OCI-LY1 (cell line): ENCODE data around the gene FOXM1.

Experiments
- H2AFZ ChIP-seq: fragments of 200-600 bp; sonication (generic), shearing (Covaris generic); 2 replicates; pipeline ENCODE4 v1.6.0; 2014; ENCODE audit warnings: antibody characterized with exemption, mild to moderate bottlenecking, low read length
- H3F3A ChIP-seq: fragments of 200-600 bp; sonication (generic), shearing (Covaris generic); 2 replicates; pipeline ENCODE4 v1.6.0; 2014; ENCODE audit warnings: mild to moderate bottlenecking, antibody characterized with exemption, low read length, moderate library complexity; ENCODE audit not compliant: insufficient read depth
- H3K27ac ChIP-seq: fragments of 200-600 bp; sonication (generic); 2 replicates; pipeline ENCODE4 v1.5.1; 2014; ENCODE audit warnings: low read length, mixed run types, mild to moderate bottlenecking, low read depth; ENCODE audit not compliant: poor library complexity, severe bottlenecking
- H3K27me3 ChIP-seq: fragments of 200-600 bp; sonication (generic); 2 replicates; pipeline ENCODE4 v1.6.0; 2014; ENCODE audit warnings: antibody characterized with exemption, mild to moderate bottlenecking, low read length, moderate library complexity; ENCODE audit not compliant: insufficient read depth
- H3K36me3 ChIP-seq: fragments of 200-600 bp; sonication (generic); 2 replicates; pipeline ENCODE4 v1.6.1; 2014; ENCODE audit warnings: mild to moderate bottlenecking, antibody characterized with exemption, low read length, moderate library complexity, mixed read lengths; ENCODE audit not compliant: insufficient read depth
- H3K4me1 ChIP-seq: fragments of 200-600 bp; sonication (generic); 2 replicates; pipeline ENCODE4 v1.5.1; 2014; ENCODE audit warnings: mild to moderate bottlenecking, low read length, moderate library complexity; ENCODE audit not compliant: insufficient read depth, severe bottlenecking
- H3K4me2 ChIP-seq: fragments of 200-600 bp; sonication (generic), shearing (Covaris generic); 2 replicates; pipeline ENCODE4 v1.6.1; 2014; ENCODE audit warnings: low read length
- H3K4me3 ChIP-seq: fragments of 200-600 bp; sonication (generic); 2 replicates; pipeline ENCODE4 v1.5.1; 2014; ENCODE audit warnings: low read length, low read depth, mild to moderate bottlenecking, mixed read lengths; ENCODE audit not compliant: poor library complexity, severe bottlenecking
- H3K79me2 ChIP-seq: fragments of 200-600 bp; shearing (Covaris generic); 2 replicates; pipeline ENCODE4 v1.6.1; 2016; ENCODE audit warnings: mixed run types, low read length, mixed read lengths; ENCODE audit not compliant: insufficient read depth
- H3K9ac ChIP-seq: fragments of 200-600 bp; sonication (generic), shearing (Covaris generic); 2 replicates; pipeline ENCODE4 v1.6.1; 2014; ENCODE audit warnings: mild to moderate bottlenecking, low read length, mixed read lengths
- H3K9me2 ChIP-seq: fragments of 200-600 bp; sonication (generic), shearing (Covaris generic); 2 replicates; pipeline ENCODE4 v1.6.1; 2014; ENCODE audit warnings: low read depth, mild to moderate bottlenecking, low read length, mixed read lengths
- H3K9me3 ChIP-seq: fragments of 200-600 bp; shearing (Covaris generic); 2 replicates; pipeline ENCODE4 v1.6.1; 2014; ENCODE audit warnings: low read length, mixed read lengths
- H4K20me1 ChIP-seq: fragments of 200-600 bp; sonication (generic), shearing (Covaris generic); 2 replicates; pipeline ENCODE4 v1.6.0; 2016; ENCODE audit warnings: mild to moderate bottlenecking, low read length; ENCODE audit not compliant: insufficient read depth
- EZH2 ChIP-seq: fragments of 200-600 bp; sonication (generic), shearing (Covaris generic); IDR thresholded peaks from 2 replicates; pipeline ENCODE4 v1.8.0; 2017; ENCODE audit warnings: borderline replicate concordance, mixed run types, mild to moderate bottlenecking, antibody characterized with exemption, low read length, moderate library complexity, mixed read lengths
- TF ChIP-seq, protein P1 (sequence below): fragments of 200-600 bp; sonication (generic), shearing (Covaris generic); IDR thresholded peaks from 2 replicates; pipeline ENCODE4 v1.5.1; 2017; ENCODE audit warnings: mild to moderate bottlenecking, antibody characterized with exemption, low read length, moderate library complexity, mixed read lengths

FOXM1 gene

DNA sequence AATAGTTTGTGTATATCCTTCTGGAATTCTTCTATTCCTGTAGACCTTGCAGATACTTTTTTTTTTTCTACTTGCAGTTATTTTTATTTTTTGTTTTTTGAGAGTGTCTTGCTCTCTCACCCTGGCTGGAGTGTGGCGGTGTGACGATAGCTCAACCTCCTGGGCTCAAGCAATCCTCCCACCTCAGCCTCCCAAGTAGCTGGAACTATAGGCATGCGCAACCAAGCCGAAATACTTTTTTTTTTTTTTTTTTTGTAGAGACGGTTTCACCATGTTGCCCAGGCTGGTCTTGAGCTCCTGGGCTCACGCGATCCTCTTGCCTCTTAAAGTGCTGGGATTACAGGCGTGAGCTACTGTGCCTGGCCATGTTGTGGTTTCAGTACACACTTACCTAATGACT lies 23.7 kb upstream of the FOXM1 start:
- Histone ChIP-seq H4K20me1 (no peaks in the 10 kb centered on the region), H2AFZ (no peak overlapping the region), H3K36me3 (no peaks in the 10 kb centered on the region), H3K4me2 (no peak overlapping the region), H3K9me3 (no peaks in the 10 kb centered on the region), H3F3A (no peaks in the 10 kb centered on the region; the same call in 1 of the 2 replicates), H3K4me3 (no peak overlapping the region), H3K4me1 (peaks cover 11% of the 10 kb centered on the region), H3K27ac (no peak overlapping the region), H3K9ac (no peak overlapping the region), H3K27me3 (no peaks in the 10 kb centered on the region), H3K79me2 (no peaks in the 10 kb centered on the region), H3K9me2 (no peaks in the 10 kb centered on the region)
- no peak for TF ChIP-seq EZH2
- TF ChIP-seq, protein P1, sequence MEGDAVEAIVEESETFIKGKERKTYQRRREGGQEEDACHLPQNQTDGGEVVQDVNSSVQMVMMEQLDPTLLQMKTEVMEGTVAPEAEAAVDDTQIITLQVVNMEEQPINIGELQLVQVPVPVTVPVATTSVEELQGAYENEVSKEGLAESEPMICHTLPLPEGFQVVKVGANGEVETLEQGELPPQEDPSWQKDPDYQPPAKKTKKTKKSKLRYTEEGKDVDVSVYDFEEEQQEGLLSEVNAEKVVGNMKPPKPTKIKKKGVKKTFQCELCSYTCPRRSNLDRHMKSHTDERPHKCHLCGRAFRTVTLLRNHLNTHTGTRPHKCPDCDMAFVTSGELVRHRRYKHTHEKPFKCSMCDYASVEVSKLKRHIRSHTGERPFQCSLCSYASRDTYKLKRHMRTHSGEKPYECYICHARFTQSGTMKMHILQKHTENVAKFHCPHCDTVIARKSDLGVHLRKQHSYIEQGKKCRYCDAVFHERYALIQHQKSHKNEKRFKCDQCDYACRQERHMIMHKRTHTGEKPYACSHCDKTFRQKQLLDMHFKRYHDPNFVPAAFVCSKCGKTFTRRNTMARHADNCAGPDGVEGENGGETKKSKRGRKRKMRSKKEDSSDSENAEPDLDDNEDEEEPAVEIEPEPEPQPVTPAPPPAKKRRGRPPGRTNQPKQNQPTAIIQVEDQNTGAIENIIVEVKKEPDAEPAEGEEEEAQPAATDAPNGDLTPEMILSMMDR = no peak

DNA sequence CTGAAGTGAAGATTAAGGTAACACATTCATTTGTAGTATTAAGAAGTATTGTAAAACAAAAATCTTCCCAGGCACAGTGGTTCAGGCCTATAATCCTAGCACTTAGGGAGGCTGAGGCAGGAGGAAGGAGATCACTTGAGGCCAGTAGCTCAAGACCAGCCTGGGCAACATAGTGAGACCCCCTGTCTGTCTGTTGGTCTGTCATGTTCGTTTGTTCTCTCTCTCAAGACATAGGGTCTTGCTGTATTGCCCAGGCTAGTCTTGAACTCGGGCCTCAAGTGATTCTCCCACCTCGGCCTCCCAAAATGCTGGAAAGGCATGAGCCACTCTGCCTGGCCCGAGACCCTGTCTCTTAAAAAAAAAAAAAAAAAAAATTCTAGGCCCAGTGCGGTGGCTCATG lies 20.4 kb upstream of the FOXM1 start:
- Histone ChIP-seq H2AFZ (no peak overlapping the region), H3K27me3 (no peaks in the 10 kb centered on the region), H3K36me3 (no peaks in the 10 kb centered on the region), H3K4me3 (no peak overlapping the region), H3F3A (no peaks in the 10 kb centered on the region; the same call in 1 of the 2 replicates), H3K9me2 (no peaks in the 10 kb centered on the region), H3K4me1 (no peaks in the 10 kb centered on the region), H3K9me3 (no peaks in the 10 kb centered on the region), H3K9ac (no peak overlapping the region), H3K27ac (no peak overlapping the region), H3K4me2 (no peak overlapping the region), H3K79me2 (no peaks in the 10 kb centered on the region), H4K20me1 (no peaks in the 10 kb centered on the region)
- TF ChIP-seq, protein P1 = no peak
- TF ChIP-seq EZH2 = no peak

DNA sequence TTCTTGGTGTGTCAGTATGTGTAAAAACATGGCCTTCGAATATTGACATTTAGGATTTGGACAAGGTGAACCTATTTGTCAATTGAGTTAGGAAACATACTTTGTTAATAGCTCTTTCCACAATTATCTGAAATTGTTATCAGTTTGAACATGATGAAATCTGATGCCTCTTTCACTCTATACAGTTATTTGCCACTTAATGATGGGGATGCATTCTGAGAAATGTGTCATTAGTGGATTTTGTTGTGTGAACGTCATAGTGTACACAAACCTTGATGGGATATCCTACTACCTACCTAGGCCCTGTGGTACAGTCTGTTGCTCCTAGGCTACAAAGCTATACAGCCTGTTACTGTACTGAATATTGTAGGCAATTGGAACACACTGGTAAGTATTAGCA lies 18.5 kb upstream of the FOXM1 start:
- Histone ChIP-seq H4K20me1 (no peaks in the 10 kb centered on the region), H3K4me2 (no peak overlapping the region), H2AFZ (no peak overlapping the region), H3K27ac (no peak overlapping the region), H3K4me1 (peaks cover 10% of the 10 kb centered on the region), H3K36me3 (no peaks in the 10 kb centered on the region), H3F3A (no peaks in the 10 kb centered on the region; the same call in 1 of the 2 replicates), H3K9ac (no peak overlapping the region), H3K27me3 (no peaks in the 10 kb centered on the region), H3K9me2 (no peaks in the 10 kb centered on the region), H3K4me3 (no peak overlapping the region), H3K9me3 (no peaks in the 10 kb centered on the region), H3K79me2 (peaks cover 6% of the 10 kb centered on the region; the same call in 1 of the 2 replicates)
- TF ChIP-seq, protein P1 = no peak
- TF ChIP-seq EZH2 = no peak
